Stimulated activated CD4-positive, alpha-beta T cell treated with anti-CD3 and anti-CD28 coated beads, Interleukin-12 subunit alpha, Interleukin-12 subunit beta, amount 100 ng/mL, for 4 hours (primary cell): ENCODE results near the gene ANO6.

ENCODE experiments used
- DNase-seq: peaks from one replicate; pipeline ENCODE4 v3.0.0-alpha.2; 2020

The ANO6 gene

DNA sequence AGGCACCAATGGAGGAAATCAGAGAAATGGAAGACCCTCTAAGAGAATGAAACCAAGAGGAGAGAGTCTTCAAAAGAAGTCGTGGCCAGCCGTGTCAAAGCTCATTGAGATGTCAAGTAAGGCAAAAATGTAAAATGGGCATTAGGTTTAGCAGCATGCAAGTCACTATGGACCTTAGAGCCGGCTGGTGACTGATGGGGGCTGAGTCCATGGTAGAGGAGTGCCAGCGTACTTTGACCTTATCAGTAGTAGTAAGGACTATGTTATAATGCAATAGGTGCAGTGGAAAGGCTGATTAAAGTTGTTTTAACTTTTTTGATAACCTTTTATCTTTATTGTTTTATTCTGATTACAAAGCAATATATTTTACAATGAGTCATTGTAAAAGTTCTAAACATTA, 66.5 kb downstream of the ANO6 start:
- no peak for DNase-seq

DNA sequence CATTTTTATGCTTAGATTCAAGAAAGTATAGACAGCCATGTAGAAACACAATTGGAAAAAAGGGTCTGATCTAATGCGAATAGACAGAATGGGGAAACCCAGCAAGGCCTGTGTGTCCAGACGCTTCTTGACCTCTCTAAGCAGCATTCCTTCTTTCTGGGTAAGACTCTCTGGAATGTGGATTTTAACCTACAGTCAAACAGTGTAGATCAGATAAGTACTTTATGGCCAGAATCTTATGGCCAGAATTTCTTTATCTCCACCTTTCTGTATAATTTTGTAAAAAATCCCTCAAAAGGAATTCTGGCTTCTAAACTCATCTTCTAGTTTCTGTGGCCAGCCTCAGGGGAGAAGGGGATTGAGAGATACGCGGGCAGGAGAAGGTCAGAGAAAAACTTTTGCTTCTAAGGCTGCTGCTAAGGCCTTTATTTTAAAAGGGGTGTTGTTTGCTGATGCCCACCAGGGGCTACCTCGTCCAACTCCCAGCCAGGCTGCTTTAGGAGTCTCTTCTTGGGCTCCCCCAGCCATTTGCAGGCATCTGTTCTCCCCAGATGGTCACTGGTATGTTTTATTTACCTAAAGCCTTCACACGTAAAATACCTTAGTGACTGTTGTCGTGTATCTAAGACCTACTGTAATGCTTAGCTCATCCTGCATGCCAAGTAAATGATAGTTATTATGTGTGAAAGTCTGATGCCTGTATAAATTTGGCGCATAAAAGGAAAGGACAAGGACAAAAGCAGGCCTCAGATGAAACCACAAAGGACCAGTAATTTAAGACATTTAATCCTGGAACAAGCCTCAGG, 68.4 kb downstream of the ANO6 start:
- no peak for DNase-seq

DNA sequence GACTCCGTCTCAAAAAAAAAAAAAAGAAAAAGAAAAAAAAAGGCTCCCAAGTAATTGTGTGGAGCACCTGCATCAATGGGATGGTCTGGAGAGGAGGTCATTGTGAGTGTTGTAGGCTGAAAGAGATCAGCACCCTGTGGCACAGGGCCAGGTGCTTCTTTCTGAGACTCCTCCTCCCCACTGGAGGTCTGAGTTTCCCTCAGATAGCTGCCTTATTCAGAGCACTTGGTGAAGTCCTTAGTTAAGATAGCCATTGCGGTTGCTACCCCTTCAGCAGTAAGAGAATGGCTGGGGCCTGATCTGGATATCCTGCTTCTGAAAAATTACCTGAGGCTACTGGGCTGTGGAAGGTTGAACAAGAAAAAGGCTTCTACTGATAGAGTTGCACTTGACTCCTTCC, 69.8 kb downstream of the ANO6 start:
- no peak for DNase-seq

DNA sequence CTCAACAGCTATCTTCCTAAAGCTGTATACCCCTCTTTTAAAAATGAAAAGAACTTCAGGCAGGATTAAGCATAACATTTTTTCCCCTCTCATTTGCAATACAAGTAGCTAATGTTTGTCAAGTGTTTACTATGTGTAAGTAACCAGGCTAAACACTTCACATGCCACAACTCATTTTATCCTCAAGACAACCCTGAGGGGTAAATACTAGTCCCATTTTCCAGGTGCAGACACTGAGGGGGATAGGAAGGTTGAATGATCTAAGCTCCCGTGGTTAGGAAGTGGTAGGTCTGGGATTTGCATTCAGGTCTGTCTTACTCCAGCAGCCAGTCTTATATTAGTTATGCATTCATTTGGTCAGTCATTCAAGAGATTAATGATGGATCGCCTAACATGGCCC, 70.7 kb downstream of the ANO6 start:
- no peak for DNase-seq

DNA sequence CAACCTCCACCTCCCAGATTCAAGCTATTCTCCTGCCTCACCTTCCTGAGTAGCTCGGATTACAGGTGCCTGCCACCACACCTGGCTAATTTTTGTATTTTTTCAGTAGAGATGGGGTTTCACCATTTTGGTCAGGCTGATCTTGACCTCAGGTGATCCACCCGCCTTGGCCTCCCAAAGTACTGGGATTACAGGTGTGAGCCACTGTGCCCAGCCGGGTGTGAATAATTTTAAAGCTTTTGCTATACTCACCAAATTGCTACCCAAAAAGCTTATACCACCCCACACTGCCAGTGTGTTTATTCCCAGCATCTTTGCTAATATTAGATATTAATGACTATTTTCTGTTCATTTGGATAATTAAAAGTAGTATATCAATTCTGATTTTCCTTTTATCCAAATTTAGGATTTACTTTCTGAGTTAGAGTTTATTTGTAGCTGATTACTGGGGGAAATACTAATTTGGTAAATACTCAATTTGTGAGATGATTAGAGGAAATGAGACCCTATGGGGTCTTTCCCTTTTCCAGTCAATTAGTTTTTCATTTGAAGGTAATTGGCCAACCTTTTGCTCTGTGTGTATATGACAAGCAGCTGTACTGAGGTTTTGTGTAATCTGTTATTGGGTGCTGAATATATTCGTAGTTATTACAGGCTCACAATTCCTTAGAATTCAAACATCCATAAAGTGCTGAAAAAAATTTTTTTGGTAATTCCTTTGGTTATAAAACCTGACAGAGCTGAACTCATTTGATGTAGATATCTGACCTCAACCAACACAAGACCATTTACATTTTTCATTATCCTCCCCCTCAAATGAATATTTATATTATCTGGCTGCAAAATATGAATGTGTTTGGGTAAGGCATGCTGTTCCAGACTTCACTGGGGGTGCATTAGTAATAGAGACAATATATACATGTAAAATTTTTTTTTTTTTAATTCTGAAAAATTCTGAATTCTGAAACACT, 73.6 kb downstream of the ANO6 start:
- no peak for DNase-seq

DNA sequence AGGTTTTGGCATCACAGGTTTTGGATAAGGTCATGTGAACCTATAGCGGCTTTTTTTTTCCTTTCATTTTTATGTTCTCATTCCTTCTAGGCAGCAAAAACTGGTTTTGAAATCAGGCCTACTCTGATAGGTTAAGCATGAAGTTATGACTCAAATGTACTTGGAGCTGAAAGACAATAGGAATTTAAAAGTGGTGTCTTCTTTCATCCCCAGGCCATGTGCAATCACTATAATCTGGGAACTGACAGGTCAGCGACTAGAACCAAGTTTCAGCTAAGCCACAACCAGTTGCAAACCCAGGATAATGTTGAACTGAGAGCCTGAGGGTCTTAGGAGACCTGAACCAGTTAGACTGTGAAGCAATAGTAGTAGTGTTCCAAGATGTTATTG, 74.3 kb downstream of the ANO6 start:
- no peak for DNase-seq

DNA sequence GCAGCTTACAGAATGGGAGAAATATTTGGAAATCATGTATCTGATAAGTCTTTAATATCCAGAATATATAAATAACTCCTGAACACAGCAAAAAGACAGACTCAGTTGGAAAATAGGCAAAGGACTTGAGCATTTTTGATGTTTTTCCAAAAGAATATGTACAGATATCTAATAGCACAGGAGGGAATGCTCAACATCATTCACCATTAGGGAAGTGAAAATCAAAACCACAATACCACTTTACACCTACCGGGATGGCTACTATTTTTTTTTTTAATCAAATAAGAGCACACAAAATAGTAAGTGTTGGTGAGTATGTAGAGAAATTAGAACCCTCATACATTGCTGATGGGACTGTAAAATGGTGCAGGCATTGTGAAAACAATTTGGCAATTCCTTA, 75.6 kb downstream of the ANO6 start:
- DNase-seq, result no peak

DNA sequence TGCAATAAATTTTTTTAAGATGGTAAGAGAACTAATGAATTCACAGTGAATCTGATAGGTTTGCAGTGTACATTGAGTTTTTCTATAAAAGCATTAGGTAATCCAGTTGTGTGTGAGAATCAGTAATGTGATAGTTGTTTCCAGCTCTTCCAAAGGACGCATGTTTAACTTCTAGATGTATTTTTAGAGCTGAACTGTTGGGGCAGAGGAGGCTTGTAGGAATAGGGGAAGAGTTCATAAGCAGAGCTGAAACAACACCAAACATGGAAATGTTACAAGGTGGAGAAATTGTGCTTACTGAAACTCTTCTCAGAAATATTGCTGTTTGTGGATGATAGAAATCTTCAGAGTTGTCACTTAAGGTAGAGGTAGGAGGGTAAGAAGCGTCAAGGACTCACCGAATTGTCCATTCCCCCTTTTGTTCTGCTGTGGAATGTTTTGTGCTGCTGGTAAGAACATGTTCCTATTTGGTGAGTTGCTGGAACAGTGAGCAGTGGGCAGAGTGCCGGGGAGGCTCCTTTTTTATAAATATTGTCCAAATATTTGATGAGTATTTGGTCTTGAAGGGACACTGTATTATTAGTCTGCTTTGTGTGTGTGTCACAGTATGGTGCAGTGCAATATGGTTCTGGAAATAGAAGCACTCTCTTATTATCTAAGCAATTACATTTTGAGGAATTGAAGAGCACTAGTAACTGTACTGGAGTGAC, 76.7 kb downstream of the ANO6 start:
- no peak for DNase-seq

DNA sequence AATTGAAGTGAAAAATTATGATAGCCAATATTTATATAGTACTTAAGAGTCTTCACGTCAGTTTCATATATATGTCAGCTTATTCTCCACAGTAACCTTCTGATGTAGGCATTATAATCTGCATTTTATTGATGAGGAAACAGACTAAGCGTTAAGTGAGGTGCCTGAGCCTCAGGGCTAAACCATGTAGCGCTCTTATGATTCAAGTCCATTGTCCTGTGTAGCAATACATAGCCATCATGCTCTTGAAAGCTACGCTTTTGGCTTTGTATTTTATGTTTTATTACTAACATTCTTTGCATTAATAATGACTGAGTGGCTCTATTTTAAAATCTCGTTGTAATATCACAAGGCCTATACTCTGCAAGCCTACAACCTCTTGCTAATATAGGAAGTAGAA, 79.0 kb downstream of the ANO6 start:
- no peak for DNase-seq

DNA sequence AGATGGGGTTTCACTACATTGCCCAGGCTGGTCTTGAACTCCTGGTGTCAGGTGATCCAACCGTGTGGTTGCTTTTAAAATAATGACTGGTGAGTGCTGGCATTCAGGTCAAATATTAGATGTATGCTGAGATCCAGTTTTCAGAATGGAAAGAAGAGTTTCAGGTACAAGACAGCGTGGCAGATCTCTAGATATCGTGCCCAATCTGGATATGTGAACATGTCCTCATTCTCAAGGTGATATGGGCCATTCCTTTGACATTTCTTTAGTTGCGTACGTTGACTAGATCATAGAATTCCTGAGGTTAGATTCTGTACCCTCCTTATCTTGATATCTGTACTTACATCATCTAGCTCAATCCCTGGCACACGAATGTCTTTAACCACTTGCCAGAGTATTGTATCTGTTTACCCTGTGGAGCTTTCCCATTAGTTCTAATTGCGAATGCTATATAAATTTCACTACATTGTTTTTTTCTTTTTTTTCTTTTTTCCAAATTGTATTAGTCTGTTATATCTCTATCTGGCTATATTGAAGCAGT, 80.2 kb downstream of the ANO6 start:
- DNase-seq, result no peak

DNA sequence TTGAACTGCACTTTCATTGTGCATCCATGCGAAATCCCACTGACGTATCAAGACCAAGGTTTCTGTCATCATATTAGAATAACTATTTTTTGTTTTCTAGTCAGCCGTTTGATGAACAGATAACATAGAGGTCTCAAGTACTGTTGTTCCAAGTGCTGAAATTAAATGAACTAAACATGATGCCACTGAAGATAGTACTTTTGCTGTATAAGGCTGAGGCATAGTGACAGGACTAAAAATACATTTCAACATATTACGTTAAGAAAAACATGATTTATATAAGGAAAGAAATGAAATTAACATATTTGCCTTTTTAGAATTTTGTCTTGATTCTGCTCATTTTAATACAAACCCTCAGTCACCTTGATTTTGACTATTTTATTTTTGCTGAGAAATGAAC, 82.2 kb downstream of the ANO6 start:
- DNase-seq, result no peak

DNA sequence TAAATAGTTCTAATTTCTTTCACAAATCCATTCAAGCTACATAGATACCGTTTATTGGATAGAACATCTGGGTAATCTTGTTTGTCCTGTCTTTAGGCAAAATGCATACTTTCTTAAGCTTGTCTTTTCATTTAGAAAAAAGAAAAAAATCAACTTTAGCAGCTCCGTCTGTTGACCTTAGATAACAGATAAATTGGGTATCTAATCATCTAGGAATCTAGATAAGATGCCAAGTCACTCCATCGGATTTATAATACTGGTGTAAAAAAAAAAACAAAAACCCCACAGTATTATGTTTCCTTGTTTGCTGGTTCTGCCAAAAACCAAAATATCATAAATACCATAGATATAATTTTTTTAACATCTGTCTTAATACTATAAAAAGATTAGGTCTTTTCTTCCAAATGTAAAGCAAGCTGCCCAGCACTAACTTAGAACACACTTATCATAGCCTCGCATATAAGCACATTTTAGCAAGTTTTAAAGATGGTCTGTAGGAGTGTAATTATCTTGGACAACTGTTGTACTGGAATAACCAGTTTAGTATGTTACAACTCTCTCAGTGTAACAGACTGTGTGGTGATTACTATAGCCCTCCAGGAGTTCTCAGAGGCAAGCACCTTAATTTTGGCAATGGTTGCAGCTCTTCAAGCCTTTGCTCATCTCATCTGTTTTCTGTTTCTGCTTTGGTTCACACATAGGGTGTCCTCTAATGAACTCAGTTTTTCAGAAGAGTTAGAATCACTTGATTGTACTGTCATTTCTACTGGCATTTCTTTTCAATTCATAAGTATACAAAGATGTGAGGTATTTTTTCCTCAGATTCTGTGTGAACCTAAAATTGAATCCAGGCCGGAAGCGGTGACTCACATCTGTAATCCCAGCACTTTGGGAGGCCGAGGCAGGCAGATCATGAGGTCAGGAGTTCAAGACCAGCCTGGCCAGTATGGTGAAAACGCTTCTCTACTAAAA, 83.1 kb downstream of the ANO6 start:
- no peak for DNase-seq

DNA sequence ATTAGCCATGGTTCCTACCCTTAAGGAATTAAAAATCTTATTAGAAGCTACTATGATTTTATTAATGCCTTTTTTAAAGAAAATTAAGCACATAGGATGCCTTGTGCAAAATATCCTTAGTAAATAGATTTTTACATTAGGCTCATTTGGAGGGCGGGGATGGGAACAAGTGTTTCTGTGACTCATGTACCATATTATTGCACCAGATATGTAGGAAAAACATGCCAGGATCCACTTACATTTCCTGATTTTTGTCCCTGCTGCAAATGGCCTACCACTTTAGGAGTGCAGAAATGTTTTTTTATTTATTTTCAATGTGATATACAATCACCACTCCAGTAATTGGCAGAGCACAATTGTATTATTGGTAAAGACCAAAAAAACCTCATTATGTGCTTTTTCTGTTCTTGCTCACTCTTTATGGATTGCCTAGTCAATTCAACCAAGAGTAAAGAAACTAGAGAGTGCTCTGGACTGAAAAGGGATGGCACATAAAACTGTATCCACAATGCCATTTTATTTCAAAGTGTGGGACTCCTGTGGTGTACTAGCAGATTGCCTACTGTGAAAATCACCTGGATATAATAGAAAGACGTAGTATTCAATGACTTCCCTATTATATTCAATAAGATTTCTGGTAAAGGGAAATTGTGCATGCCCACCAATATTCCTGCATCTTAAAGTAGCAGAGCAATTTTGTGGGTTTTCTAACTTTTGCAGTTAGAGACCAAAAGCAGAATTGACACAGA, 86.9 kb downstream of the ANO6 start:
- no peak for DNase-seq

DNA sequence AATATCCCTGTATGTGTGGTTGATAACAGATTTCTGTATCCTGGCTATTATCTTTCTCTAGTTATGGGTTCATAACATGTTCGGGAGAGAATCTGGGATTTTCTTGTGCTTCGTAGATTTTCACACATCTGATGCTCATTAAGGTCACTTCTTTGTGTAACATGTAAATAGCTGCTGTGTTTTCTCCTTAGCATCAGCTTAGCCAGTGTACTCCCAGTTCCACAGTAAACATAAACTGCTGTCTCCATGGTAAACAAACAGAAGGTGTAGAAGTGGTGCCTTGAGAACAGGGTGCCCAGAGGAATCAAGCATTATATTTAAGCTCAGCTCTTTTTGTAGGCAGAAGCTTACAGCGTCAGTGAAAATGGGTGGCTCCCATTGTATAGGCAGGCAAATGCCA, 88.0 kb downstream of the ANO6 start:
- no peak for DNase-seq

DNA sequence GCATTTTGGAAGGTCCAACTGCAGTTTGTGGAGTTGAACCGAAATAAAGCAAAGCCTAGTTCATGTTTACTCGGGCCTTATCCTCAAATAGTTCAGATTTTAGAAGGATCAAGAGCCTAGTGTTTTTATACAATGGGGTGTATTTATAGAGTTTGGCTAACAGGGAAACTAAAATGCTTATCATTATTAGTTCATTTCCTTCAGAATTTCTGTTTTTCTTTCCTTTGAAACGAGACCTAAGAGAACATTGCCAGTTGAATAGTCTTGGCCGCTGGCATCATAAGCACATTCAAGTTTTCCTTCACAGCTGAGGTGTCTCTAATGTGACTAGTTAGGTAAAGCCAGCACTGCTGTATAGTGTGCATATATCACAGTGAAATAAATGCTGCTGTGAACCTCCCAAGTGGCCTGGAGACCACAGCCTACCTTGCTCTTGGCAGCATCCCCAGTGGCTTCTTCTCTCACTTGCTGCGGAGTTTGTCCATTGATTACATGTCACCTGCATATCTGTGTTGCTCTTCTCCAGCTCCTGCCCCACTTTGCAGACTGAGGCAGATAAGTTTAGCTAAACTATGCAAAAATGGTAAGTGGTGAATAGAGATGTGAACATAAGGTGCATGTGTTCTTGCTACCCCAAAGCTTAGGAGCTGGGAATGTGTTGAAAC, 88.8 kb downstream of the ANO6 start:
- no peak for DNase-seq

DNA sequence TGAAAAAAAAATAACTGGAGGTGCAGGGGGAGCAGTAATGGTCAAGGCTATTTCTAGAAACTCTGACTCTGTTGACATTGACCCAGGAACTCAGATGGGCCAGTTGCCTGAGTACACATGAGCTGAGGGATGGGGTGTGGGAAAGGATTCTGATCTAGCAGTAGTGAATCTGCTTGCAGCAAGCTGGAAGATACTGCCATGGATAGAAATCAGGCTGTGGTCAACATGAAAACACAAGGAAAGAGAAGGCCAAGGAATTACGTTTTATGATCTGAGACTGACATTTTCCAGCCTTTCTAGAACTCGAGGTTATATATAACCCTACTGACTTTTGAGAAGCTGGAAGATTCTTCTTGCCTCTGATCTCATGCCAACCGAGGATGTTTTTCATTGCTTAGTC, 90.0 kb downstream of the ANO6 start:
- DNase-seq, result no peak

DNA sequence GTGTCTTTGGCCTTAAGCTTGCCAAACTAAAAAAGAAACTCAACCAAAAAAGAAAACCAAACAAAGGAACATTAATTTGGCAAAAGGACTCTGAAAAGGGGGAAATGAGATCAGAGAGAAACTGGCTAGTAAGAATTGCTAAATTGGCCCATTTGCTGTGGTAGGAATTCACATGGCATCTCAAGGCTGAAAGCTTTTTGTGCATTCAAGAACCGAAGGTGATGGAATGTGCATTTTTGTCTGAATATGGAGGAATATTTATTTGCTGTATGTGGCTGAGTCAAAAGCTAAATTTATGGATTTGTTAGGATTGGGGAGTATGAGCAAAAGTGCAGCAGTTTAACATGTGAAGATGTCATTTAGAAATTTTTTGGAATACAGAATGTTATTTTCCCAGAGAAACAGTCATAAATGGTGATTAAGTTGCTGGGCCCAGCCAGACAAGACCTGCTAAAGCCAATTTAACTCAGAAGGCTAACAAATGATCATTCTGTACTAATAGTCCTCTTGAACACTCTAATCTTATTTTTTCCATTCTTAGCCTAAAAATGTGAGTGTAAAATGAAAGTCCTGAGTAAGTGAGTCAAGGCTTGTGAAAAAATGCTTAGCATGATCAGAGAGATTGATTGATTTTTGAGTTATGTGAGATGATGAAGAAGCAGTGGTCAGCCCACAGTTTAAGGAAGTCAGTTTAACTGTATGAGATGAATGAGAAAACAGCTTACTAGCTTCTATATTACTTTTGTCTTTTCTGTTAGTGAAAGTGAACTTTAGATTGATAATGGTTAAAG, 94.1 kb downstream of the ANO6 start:
- DNase-seq, result no peak

DNA sequence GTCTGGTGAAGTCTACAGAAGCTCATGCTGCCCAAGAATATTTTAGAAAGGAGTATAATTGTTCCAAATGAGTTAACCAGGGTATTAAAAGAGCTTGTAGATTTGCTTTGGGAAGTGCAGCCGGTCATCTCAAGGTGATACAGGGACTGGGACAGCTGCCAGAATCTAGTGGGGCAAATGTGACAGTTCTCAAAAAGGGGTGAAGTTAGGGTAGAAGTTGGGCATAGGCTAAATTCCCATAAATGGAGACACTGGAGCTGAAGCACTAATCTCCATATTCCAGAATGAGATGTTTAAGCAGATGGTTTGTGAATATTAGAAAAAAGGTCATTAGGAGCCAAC, 94.7 kb downstream of the ANO6 start:
- no peak for DNase-seq

DNA sequence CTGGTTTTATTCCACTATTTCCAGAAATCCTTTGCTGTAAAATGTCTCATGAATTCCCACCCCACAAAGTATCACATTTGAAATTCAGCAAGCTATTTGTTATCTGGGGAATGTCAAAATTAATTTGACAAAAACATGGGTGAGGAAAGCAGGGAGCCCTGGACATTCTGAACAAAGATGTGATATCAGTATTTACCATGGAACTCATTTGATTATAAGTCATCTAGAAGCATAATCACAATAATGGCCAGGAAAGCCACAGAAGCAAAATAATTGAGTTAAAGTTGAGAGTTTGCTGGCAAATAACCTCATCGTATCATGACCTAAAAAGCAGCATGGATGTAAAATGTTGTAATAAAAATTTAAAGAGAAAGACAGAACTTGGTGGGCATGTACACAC, 96.1 kb downstream of the ANO6 start:
- no peak for DNase-seq

DNA sequence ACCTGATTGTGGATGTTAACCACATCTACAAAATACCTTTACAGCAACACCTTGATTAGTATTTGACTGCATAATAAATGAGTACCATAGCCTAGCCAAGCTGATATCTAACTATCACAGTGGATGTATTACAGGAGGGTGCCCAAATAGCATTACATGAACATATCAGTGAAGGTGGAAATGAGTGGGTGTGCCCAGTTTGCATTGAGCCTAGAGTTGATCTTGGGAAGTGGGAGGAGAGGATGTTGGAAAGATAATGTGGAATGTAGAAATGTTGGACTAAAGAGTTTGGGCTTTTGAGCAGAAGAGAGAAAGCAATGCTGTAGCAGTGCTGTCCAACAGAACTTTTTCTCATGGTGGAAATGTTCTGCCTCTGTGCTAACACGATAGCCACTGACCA, 98.9 kb downstream of the ANO6 start:
- no peak for DNase-seq
